ENCODE data around the gene CPT1A.

- TF ChIP-seq CTCF (IDR thresholded peaks at IDR 0.05) (no peak), POLR2A (IDR thresholded peaks at IDR 0.05) (no peak)
Observed at GRCh38 chr11:68721075-68721474, 120.6 kb downstream of the CPT1A start.

Measured in Peyer's patch (tissue), 4 donors.